ENCODE data around the gene NRSN1.

- TF ChIP-seq CTCF (conservative IDR thresholded peaks at IDR 0.05; ENCODE audit: low read length) (no peak), EZH2phosphoT487 (IDR thresholded peaks at IDR 0.05; ENCODE audit: borderline replicate concordance, low read depth, low read length) (no peak)
Observed at GRCh38 chr6:24079076-24079475, 46.9 kb upstream of the NRSN1 start.

Data from OCI-LY7 (cell line).